Smooth muscle cell (in vitro differentiated cells): ENCODE data around the gene CRAMP1. TPM values are rescaled to one million over a fixed set of nuclear protein-coding genes. Genes with fewer than 3 reads are reported as not detected.

ENCODE experiments used
- DNase-seq: peaks from one replicate; lab custom pipeline; 2025; ENCODE audit not compliant: unreplicated experiment; lab: John Stamatoyannopoulos, UW
- H2AFZ ChIP-seq: fragments of 200-600 bp; sonication (generic); 2 replicates; pipeline ENCODE4 v1.6.0; 2016; ENCODE audit warnings: antibody characterized with exemption, low read depth, mild to moderate bottlenecking
- H3F3A ChIP-seq: fragments of 200-600 bp; sonication (generic); 2 replicates; pipeline ENCODE4 v1.6.0; 2017; ENCODE audit warnings: antibody characterized with exemption, low read depth
- H3K27ac ChIP-seq: fragments of 200-600 bp; sonication (generic); 2 replicates; pipeline ENCODE4 v1.5.1; 2016; ENCODE audit warnings: low read depth, mild to moderate bottlenecking
- H3K27me3 ChIP-seq: fragments of 200-600 bp; sonication (generic); 2 replicates; pipeline ENCODE4 v1.6.1; 2016; ENCODE audit warnings: low read depth, mild to moderate bottlenecking
- H3K36me3 ChIP-seq: fragments of 200-600 bp; sonication (generic); 2 replicates; pipeline ENCODE4 v1.5.1; 2016; ENCODE audit warnings: low read depth
- H3K4me1 ChIP-seq: fragments of 200-600 bp; sonication (generic); 2 replicates; pipeline ENCODE4 v1.5.1; 2016; ENCODE audit warnings: low read depth
- H3K4me2 ChIP-seq: fragments of 200-600 bp; sonication (generic); 2 replicates; pipeline ENCODE4 v1.6.0; 2016; ENCODE audit warnings: mild to moderate bottlenecking
- H3K4me3 ChIP-seq: fragments of 200-600 bp; sonication (generic); 2 replicates; pipeline ENCODE4 v1.5.1; 2016; ENCODE audit warnings: mild to moderate bottlenecking
- H3K79me2 ChIP-seq: fragments of 200-600 bp; sonication (generic); 2 replicates; pipeline ENCODE4 v1.6.0; 2016; ENCODE audit warnings: low read depth, mild to moderate bottlenecking
- H3K9ac ChIP-seq: fragments of 200-600 bp; sonication (generic); 2 replicates; pipeline ENCODE4 v1.6.0; 2016; ENCODE audit warnings: low read depth
- H3K9me3 ChIP-seq: fragments of 200-600 bp; sonication (generic); replicated peaks from 2 replicates; pipeline ENCODE4 v1.5.1; 2016; ENCODE audit warnings: low read depth
- H4K20me1 ChIP-seq: fragments of 200-600 bp; sonication (generic); 2 replicates; pipeline ENCODE4 v1.6.0; 2016; ENCODE audit warnings: low read depth
- CTCF ChIP-seq: fragments of 200-600 bp; sonication (generic); IDR thresholded peaks from 2 replicates; pipeline ENCODE4 v1.5.1; 2017; ENCODE audit warnings: borderline replicate concordance, mild to moderate bottlenecking, antibody characterized with exemption; ENCODE audit not compliant: insufficient read depth, poor library complexity, severe bottlenecking
- WGBS: methylation state at CpG from one replicate; pipeline ENCODE4 v1.1.7; 2016; ENCODE audit warnings: low lambda C conversion rate; 5-methylcytosine and 5-hydroxymethylcytosine counted together
- polyA plus RNA-seq: library from polyadenylated mRNA; unstranded; fragments of >200 nt; fragmentation: Nextera tagmentation; extraction: Ambion mirVana; gene quantifications from 2 replicates; pipeline ENCODE4 v1.2.1, GENCODE V29; 2016
- total RNA-seq: library from RNA; depleted of rRNA; stranded (reverse); fragments of >200 nt; gene quantifications from 2 replicates; pipeline ENCODE4 v1.2.3, GENCODE V29; 2014

The CRAMP1 gene
- total and polyA plus RNA-seq, 2 experiments from 2014 or later: 7.9 to 16.5 TPM

- TF ChIP-seq CTCF: no peak
- WGBS: 92% methylated on average over 16 of the region's 16 CpGs
- no peaks in the 10 kb centered on the region for H3K36me3 ChIP-seq
Observed at GRCh38 chr16:1565083-1565805, 46.9 kb upstream of the CRAMP1 start.

GRCh38 chr16:1567988-1568387, 44.2 kb upstream of the CRAMP1 start:
- Histone ChIP-seq H3K27me3 (no peaks in the 10 kb centered on the region), H3K4me2 (no peak overlapping the region), H3K4me1 (no peaks in the 10 kb centered on the region), H3K27ac (no peak overlapping the region), H2AFZ (no peak overlapping the region), H3K79me2 (no peaks in the 10 kb centered on the region), H4K20me1 (no peaks in the 10 kb centered on the region), H3K36me3 (no peaks in the 10 kb centered on the region), H3K9ac (no peak overlapping the region), H3K9me3 (no peaks in the 10 kb centered on the region), H3F3A (no peaks in the 10 kb centered on the region), H3K4me3 (no peak overlapping the region)
- DNase-seq: no peak
- WGBS: 96% methylated on average over 13 of the region's 13 CpGs
- no peak for TF ChIP-seq CTCF

More at GRCh38 chr16:1565083-1565805, 46.9 kb upstream of the CRAMP1 start:
- Histone ChIP-seq H2AFZ (no peak overlapping the region), H3K27me3 (no peaks in the 10 kb centered on the region), H3K79me2 (no peaks in the 10 kb centered on the region), H3K4me1 (no peaks in the 10 kb centered on the region), H4K20me1 (no peaks in the 10 kb centered on the region), H3K4me2 (no peak overlapping the region), H3K9me3 (no peaks in the 10 kb centered on the region), H3K4me3 (no peak overlapping the region), H3K9ac (no peak overlapping the region), H3K27ac (no peak overlapping the region), H3F3A (no peaks in the 10 kb centered on the region)
- no peak for DNase-seq

GRCh38 chr16:1571012-1571671, 41.0 kb upstream of the CRAMP1 start:
- Histone ChIP-seq H3K27ac (no peak overlapping the region), H3K9me3 (no peaks in the 10 kb centered on the region), H4K20me1 (no peaks in the 10 kb centered on the region), H3K4me1 (no peaks in the 10 kb centered on the region), H3K9ac (no peak overlapping the region), H3K36me3 (no peaks in the 10 kb centered on the region), H3K4me3 (no peak overlapping the region), H3F3A (no peaks in the 10 kb centered on the region), H3K27me3 (no peaks in the 10 kb centered on the region), H2AFZ (no peak overlapping the region), H3K79me2 (no peaks in the 10 kb centered on the region), H3K4me2 (no peak overlapping the region)
- TF ChIP-seq CTCF: no peak
- WGBS: 88% methylated on average over 7 of the region's 7 CpGs
- DNase-seq: no peak
